Cortex of kidney (tissue), 1 donor: ENCODE results near the gene NCKAP5.
"Not testable (repeated sequence)": the region's sequence is repeated elsewhere in the genome, so short reads cannot be mapped to it uniquely, and the experiment has no call there.

Source experiments
- DNase-seq: peaks from one replicate; lab custom pipeline; 2025; lab: John Stamatoyannopoulos, UW

NCKAP5 gene

DNA sequence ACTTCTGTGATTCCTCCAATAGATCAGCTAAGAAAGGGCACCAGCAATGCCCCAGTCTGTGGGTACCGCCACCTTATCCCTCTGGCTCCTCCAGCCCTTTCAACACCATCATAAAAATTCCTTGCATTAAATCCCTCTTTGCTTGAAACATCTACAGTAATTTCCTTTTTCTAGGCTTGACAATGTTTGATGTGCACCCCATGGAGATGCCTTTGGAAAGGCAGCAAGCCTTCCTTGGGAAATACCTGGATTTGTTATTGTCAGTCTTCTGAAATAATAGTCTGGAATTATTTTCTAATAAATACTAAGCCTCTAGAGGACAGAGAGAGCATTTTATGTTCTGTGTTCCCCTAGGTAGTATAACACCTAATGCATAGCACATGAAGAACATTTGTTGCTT lies 46.1 kb downstream of the NCKAP5 start:
- DNase-seq, result no peak

DNA sequence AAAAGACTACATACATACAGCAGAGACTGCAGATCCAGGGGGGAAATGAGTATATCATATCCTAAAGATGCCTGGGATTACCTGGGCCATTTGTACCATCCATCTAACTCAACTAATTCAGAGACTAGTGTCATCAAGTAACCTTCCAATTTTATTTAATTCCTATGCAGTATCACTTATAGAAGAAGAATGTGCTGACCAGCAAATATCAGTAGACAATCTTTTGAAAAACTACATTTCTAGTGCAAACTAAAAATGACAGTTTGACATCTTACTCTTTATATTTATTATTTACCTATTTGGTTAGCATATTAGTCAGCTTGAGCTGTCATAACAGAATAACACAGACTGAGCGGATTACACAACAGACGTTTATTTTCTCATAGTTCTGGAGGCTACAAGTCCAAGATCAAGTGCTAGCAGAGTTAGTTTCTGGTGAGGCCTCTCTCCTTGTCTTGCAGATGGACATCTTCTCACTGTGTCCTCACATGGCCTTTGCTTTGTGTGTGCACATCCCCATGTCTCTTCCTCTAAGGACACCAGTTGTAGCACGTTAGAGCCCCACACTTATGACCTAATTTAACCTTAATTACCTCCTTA lies 47.0 kb downstream of the NCKAP5 start:
- no peak for DNase-seq

DNA sequence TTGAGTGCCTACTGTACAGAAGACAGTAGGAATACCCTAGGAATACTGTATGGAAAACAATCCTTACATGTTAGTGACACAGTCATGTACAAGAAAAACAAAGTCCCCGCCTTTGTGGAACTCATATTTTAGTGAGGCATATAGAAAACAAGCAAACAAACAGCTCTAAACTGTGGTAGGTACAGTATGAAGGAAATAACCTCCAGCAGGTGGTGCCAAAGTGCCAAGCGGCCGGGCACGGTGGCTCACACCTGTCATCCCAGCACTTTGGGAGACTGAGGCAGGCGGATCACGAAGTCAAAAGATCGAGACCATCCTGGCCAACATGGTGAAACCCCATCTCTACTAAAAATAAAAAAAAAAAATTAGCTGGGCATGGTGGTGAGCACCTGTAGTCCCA lies 48.6 kb downstream of the NCKAP5 start:
- DNase-seq, result not testable (repeated sequence)

DNA sequence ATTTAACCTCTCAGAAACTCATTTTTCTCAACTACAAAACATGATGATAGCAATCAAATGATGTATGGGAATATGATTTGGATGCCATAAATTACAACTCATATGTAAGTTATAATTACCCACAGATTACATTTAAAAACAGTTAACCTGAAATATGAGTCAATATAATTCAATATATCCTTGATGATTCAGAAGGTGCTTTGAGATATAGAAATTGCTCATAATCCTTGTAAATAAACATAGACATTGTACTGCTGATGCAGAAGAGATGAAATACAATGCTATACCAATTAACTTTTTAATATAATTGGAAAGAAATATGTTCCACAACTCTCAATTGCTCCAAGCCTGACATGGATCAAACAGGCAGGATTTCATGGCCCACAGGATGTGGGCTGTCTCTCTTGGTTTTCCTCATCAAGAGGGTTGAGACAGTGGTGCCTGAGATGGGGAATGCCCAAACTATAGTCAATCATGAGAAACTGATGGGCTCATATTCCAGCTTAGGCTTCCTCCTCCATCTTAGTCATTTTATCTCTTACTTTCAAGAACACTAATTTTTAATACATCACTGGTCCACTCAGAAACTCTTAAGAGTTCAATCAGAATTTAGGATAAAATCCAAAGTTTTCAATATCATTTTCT lies 49.4 kb downstream of the NCKAP5 start:
- no peak for DNase-seq

DNA sequence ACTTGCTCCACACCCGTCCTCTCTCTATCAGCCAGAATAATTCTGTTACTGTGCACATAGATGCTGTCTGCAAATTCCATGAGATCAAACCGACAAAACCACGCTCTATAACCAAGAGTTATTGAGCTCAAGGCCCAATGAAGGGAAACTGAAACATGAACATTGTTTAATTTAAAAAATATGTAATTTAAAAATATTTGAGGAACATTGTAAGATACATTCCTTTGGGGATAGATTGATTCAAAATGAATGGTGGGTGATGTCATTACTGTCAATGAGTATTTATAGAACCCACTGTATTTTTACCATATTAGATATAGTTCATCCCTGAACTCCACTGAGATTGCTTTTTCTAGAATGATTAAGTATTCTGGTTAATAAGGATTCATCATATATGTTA lies 50.4 kb downstream of the NCKAP5 start:
- DNase-seq, result no peak

DNA sequence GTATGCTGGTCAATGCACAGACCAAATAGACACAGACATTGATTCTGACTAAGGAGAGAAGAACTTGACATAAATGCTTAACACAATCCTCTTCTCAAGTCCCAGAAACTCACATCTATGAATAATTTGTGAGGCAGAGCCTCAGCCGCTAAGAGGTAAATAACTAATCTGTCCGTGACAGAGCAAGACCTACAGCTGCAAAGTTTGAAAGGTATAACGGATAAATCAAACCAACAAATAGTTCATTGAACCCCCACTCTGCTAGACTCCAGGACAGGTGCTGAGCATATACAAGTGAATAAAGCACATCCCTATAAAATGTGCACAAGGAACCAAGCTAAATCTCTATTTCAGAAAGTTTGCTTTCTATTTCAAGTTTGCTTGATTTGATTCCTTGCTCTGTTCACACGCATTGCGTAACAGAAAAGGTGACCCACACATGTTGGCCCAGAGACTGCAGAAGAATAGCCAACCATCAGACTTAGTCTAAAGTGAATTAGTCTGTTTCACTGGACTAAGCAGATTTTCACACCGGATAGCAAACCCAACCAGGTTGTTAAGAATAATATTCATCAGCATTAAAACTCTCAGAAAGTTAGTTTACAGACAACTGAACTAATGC lies 51.7 kb downstream of the NCKAP5 start:
- DNase-seq, result no peak

DNA sequence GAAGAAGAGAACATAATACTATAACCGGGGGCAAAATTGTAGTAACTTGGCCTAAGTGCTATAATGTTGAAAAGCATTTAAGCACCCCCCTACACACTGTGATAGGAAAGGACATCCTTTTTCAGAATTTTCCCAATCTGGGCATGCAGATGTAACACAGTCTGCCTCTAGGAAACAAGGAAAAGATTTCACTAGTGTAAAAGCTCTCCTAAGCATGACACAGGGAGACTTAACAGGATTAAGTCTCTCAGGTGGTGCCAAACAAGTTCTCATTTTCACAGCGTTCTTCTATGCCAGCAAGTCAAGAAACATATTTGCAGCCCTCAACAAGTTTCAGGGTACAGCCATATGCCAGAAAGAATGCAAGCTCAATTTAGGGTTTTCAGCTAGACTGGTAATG lies 53.0 kb downstream of the NCKAP5 start:
- DNase-seq, result no peak

DNA sequence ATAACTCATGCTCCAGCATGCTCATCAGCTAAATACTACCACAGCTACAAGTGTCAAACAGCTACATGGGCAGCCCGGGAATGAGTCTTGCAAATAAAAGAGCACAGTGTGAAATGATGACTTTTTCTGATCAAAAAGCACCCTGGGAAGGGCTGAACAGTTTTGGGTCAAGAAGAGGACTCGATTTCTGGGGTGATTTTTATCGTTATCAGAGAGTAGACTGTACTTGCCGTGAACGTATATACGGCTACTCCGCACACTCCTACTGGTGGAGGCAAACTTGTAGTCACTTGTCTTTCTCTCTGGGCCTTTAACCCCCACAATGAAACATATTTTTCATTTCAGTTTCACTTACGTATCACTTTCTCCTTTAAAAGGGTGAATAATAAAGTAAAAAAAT lies 54.4 kb downstream of the NCKAP5 start:
- no peak for DNase-seq

DNA sequence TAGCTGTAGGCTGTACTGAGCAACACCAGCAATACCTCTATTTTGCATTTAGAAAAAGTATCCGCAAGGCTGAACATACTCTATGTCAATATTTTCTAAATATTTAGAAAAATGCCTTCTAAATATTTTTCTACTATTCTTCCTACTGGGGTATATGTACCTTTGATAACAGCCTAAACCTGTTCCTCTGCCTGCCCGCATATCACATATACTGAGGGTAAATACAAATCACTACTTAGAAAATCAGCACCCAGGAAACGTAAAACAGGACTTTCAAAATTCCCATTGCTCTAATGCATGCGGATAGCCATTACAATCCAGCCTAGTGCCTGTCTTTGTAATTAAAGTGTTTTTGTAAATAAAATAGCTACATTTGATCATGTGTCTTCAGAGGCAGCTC lies 56.1 kb downstream of the NCKAP5 start:
- DNase-seq, result no peak

DNA sequence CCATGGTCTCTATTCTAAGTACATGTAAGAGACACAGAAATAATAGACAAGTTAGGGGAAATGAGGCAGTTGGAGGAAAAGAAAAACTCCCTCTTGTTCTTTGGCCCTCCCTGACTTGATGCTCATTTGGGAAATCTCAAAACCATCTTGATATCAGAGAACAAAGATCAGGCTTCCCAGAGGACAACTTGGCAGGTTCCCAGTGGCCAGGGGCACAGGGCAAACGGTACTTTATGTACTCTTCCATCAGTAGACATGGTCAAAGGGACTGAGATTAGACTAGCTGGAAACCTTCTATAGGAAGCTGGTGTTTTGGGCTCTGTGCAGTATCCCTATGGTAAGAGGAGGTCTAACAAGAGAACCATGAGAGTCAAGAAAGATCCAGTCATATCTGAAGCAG lies 56.6 kb downstream of the NCKAP5 start:
- no peak for DNase-seq

DNA sequence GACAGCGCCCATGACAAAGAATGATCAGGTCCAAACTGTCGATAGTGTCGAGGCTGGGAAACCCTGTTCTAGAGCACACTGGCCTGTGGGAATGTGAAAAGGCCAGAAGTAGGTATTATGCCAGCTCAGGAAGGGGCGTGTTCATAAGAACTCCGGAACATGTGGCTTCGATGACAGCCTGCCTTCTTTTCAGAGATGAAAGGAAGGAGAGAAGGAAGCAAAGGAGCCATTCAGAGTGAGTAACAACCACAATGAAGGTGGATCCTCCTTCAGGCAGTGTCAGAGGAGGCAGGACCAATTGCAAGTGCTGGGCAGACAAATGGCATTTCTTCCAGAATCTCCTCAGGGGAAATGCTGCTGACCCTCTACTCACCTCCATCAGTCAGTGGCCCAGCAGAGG lies 58.5 kb downstream of the NCKAP5 start:
- no peak for DNase-seq

DNA sequence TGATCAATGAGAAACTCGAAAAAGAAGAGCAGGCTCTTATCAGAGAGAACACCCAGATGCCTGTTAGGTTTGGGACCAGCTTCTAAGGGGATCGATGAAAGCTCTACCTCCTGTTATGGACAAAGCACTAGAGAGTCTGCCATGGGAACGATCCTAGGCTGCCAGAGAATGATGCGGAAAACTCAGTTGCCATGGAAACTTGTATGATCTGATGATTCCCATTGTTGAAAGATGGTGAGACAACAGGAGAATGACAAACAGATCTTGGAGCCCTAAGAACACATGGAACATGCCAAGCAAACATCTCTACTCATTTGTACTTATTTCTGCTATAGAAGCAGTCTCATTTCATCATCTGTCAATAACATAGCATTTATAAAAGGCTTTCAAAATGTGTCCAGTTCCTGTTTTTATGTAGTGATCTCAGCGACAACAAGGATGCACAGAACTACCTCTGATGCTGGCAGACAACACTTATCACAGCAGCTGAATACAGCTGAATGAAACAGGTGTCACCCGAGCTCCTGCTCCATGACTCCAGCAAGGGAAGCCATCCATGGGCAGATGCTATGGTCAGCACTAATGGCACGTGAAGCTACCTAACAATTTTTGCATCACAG lies 59.6 kb downstream of the NCKAP5 start:
- no peak for DNase-seq

DNA sequence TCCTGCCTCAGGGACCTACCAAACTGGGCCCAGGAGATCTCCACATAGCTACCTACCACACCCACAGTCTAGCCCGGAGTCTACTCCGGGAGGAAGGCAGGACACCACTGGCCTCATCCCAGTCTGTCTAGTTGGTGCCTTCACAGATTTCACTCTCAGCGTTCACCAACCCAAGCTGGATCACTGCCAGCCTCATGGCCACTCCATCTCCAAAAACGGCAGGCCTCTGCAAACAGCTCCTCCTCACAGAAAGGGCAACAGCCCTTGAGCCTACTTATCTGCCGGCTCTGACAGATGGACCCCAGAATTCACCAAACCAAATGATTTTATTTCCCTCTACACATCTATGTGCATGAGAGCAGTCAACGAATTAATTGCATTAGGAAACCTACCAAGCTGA lies 61.3 kb downstream of the NCKAP5 start:
- no peak for DNase-seq

DNA sequence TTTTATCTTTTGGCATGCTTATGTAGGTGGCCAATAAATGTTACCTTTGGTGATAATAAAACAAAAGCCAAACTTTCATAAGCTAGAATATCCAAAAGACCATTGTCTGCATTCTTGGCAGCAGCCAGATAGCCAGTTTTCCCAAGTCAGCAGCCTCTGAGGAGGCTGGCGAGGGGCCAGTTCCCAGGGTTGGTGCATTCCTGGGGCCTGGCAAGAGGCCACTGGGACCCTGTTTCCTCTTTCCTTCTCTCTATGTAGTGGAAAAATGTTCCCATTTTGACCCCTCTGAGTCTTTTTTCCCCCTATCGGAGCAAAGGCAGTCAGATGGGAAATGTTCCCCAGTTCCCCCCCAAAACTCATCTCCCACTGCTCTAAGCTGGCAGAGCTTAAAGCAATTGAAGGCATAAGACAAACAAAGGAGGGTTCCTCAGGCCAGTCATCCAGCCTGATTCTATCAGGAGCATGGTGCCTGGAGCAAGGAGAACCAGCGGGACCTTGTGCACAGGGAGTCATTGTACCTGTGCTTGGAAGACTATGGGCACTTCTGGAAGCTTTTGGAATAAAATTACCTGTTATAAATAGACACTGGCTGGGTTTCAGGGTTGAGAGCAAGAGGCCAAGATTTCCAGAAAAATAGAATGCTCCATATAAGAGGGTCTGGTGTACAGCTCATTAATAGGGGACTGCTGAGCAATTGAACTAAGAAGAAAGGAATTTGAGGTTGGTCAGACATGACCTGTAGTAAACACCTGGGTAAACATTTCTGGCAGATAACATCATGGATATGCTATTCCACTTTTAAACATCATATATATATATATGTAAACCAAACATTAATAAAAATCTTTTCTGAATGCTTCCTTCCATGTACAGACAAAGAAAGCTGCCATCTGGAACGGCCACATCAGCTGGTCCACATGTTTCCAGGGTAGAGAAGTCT lies 63.4 kb downstream of the NCKAP5 start:
- DNase-seq, result no peak

DNA sequence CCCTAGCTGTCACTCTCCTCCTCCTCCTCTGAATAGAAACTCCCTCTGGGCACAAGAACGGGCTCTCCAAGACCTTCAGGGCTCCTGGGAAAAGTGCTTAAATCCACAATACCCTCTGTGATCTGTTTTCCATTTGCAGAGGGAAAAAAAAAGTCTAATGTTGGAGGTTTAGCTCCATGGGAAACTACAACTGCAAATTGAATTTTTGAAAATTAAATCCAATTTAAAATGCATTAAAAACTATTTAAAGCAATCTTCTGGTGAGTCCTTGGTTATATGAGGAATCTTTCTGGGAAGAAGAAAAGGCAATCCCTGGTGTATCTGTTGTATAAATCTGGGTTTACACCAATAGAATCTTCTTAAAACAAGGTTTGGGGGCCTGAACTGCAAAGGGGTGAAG lies 64.3 kb downstream of the NCKAP5 start:
- no peak for DNase-seq

DNA sequence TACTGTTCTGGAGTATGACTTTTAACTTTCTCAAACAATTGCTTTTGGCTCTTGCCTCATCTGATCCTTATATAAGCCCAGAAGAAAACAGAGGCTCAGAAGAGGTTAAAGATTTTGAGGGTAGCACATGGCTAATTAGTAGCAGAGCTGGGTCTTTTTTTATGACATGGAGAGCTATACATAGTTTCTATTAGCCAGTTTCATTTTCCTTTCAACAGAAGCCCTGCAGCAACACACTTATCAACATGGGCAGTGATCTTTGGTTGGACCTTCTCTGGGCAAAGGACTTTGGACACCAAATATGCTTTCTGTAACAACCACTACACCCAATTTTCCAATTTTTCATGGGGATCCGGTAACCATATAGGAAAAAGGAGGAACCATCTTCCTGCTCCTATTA lies 64.9 kb downstream of the NCKAP5 start:
- no peak for DNase-seq

DNA sequence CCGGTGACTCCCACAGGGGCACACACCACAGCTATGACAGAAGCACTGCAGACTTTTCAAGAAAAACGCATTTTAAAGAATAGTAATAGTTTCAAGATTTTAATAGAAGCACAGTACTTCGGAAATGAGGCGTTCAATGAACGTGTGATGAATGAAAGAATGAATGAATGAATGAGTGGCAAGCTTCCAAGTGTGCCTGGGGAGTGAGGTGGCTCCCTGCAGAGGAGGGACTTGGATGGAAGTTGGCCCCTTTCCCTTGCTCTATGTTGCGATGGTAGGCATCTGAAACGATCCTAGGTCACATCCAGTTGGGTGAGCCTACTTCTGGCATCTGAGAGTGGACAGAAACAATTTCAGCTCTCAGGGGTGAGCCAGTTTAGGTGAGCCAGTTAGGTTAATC lies 65.6 kb downstream of the NCKAP5 start:
- no peak for DNase-seq

DNA sequence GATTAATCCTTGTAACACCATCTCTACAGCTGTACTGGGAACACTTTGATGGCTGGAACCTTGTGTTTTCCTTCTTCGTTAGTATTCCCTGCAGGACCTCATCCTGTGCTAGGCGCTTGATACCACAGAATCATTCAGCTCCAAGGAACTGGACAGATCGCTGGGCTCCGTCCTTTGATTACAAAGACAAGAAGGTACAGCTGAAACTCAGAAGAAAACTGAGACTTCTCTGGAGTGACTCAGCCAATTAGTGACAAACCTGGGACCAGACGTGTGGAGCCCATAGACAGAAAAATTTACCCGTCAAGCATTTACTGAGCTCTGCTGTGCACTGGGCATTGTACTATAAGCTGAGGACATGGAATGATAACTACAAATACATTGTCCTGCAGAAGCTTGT lies 67.3 kb downstream of the NCKAP5 start:
- no peak for DNase-seq

DNA sequence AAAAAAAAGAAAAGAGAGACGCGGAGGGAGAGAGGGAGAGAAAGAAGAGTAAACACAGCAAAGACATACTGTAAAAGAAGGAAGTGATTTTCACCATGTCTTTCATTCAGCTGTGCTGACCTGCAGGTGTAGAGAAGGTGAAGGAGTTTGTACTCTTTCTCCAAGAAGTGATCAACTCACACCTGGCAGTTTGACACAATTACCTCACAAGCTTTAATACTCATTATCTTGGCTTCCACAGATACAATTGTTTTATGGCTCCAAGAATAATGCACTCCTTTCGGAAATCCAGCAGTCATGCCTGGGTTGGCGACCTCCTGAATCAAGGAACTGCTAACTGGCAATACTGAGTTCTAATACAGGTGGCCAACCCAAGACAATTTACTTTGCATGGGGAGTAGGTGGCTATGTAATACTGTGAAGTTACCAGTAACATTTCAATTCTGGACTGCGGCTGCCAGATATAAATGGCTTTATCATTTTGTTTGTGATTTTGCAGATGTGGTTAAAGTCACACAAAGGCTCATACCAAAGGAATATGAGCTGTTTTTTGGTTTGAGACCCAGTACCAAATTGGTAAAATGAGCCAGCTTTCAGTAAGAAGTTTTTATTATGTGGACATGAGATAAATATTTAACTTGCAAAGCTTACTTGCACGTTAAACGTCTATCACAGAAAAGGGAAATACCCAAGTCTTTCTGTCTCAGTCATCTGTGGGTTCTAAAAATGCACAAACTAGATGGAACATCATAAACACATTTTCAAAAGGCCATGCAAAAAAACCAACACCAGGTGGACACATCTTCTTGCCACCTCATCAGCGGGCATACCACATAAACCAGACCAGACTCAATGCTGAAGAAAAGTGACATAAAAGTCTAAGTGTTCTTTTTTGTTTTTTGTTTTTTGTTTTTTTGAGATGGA lies 69.3 kb downstream of the NCKAP5 start:
- DNase-seq, result no peak

DNA sequence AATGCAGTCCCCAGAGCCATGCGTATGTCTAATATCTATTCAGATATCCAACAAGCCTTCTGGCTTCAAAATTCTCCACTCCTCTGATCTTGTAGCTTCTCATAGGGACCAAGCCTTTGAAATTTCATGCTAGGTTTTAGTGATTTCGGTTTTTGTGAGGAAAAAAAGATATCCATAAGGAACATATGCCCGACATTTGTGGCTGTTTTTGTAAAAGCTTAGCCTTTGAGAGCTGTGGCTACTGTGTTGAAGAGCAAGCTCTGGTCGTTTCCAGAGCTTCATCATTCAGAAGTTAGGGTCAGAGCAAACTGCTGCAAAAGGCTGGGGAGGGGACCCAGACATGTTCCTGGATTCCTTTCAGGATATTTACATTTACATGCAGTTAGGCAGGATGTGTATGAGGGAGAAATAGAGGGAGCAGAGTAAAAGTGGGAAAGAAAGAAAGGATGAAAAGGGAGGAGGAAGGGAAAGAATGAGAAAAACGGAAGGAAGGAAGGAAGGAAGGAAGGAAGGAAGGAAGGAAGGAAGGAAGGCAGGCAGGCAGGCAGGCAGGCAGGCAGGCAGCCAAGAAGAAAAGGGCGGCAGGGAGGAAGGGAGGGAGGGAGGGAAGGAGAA lies 70.2 kb downstream of the NCKAP5 start:
- no peak for DNase-seq
